Raji (cell line): ENCODE results near the gene PALS2.

Experiments used
- POLR2A ChIP-seq: IDR thresholded peaks from 2 replicates; pipeline ENCODE4 v1.6.1; 2011; ENCODE audit warnings: low read depth, low read length, control low read depth; ENCODE audit not compliant: insufficient read depth

The PALS2 gene

DNA sequence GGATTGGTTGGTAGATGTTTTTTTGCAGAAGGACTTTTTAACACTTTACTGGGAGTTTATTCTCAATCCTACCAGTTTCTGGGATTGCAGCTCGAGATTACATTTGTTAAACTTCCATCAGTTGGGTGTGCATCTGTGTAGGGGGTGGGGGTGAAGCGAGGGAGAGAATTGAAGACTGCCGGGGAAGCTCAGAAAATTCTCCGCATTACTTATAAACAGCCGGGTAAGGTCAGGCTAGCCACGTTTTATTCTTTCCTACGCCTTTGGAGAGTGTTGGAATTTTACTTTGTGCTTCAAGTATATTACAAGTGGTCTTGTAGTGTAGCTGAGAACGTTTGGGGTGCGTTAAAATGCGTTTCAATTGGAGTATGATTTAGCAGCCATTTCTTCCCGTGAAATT, 1.1 kb downstream of the PALS2 start:
- TF ChIP-seq POLR2A, result no peak

DNA sequence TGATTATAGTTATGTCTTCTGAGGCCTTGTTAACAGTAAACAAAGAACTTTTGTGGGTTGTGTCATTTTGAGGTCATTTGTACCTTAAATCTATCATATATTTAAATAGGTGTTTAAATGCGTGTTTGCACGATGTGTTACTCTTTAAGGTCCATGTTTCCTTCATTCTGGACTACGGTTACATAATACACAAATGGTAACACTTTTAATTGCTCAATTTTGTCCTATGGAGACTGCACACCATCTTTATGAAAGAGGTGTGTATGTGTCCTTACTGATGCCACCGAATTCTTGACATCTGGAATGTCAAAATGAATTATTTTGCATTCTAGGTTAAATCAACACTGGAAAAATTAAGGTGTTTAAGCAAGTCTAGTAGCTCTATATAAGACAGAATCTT, 1.7 kb downstream of the PALS2 start:
- no peak for TF ChIP-seq POLR2A

DNA sequence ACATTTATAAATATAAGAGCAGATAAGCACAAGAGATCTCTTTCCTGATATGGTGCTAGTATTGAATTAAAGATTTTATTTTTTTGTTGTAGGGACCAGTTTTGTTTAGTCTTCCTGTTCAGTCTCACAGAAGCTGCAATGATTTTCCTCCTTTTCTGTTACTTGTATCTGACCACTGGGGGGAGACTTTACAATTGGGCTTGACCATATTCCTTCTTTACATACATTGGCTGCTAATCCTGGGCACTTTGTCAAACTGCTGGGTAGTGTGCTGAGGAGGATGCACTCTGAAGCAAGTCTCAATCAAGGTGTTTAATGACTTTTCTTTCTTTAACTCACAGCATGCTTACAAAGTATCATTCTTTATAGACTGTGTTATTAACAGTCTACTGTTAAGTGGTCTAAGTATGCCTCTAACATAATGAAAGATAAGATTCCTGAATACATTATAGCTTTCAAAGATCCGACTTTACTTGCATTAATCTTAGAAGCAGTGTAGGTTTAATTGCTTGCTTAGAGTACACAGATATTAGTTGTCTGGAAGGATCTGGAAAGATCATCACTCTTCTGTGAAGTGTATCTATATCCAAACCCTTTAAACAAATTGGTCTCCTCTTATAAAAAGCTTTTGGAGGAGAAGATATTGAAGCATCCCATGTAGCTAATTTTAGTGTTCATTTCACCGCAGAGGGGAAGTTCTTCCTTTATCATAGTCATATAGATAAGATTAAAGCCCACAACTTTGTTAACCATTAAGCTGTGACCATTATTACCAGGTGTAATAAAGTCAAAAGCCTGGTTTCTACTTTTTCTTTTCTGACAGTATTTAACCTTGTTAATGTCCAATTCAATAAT, 3.1 kb downstream of the PALS2 start:
- TF ChIP-seq POLR2A, result no peak

DNA sequence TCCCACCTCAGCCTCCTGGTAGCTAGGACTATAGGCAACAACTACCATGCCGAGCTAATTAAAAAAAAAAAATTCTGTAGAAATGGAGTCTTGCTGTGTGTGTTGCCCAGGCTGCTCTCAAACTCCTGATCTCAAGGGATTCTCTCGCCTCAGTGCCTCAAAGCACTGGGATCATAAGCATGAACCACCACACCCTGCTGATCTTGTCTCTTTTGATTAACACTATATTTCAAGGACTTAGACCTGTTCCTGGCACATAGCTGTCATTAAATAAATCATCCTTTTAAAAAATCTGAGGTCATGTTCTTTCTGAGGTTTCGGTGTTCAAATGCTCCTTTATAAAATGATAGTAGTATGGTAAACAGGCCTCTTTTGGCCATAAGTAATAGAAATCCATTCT, 4.8 kb downstream of the PALS2 start:
- no peak for TF ChIP-seq POLR2A

DNA sequence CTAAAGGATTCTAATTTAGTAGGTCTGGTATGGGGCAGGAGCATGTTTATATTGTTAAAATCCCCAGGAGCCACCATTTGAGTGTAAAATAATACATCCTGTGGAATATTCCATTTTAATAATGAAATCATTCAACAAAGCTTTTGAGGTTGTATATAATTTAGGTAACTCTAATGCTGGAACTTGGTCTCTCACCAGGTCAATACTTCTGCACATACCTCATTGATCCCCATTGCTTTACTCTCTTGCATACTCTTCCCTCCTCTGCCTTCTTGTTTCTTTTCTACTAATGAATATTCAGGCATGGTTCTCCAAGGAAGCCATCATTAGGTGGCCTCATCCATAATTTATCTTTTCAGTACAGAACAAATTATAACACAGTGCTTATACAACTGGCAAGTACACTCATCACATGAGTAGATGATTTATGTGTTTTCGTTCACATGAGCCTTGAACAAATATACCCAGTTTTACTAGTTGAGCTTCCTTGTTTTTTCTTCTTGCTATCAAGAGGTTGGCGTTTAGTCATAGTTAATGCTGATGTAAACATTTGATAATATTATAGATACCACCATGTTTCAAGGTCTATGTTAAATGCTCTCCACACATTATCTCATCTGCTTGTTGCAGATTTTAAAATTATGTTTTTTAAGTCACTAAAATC, 7.2 kb downstream of the PALS2 start:
- no peak for TF ChIP-seq POLR2A

DNA sequence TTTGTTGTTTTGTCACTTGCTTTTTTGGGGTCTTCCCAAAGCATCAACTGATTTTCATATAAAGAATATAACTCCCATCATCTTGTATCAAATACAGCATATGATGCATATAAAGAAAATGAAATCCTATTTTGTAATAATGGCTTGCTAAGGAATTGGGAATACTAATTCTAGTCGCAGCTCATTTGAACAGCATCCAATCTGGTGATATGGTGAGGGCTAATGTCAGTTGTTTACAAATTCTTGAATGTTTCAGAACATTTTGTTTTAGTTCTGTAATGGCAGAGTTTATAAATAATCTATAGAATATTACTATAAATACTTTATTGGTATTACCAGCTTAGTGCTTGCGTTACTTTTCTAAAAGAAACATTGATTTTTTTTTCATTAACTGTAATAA, 8.9 kb downstream of the PALS2 start:
- TF ChIP-seq POLR2A, result no peak

DNA sequence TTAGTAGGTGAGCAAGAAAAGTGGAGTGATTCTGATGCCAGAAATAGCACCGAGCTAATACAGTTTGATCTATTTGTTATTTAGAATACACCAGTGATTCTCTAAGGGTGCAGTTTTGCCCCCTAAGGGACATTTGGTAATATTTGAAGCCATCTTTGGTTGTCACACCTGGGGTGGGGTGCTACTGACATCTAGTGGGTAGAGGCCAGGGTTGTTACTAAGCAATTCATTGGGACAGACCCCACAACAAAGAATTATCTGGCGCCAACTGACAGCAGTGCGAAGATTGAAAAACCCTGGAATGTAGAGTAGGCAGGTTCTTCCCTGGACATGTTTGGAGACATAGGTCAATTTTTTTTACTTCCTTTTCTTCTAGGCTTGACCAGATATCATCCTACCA, 14.6 kb downstream of the PALS2 start:
- TF ChIP-seq POLR2A, result no peak

DNA sequence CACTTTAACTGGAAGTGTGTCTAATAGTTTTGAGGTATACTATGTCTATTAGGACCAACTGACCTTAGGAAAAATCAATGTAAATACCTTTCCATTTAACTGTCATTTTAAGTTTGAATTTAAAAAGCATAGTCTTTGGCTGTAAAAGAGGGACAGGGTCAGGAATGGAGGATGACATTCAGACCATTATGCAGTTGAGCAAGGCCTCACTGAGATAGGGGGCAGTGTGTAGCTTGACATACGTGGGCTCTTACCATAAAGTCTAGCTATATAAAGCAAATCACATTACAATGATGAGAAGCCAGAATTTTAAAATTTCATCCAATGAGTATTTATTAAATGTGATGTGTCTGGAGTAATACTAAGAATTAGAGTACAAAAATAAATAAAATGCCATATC, 17.9 kb downstream of the PALS2 start:
- TF ChIP-seq POLR2A, result no peak

DNA sequence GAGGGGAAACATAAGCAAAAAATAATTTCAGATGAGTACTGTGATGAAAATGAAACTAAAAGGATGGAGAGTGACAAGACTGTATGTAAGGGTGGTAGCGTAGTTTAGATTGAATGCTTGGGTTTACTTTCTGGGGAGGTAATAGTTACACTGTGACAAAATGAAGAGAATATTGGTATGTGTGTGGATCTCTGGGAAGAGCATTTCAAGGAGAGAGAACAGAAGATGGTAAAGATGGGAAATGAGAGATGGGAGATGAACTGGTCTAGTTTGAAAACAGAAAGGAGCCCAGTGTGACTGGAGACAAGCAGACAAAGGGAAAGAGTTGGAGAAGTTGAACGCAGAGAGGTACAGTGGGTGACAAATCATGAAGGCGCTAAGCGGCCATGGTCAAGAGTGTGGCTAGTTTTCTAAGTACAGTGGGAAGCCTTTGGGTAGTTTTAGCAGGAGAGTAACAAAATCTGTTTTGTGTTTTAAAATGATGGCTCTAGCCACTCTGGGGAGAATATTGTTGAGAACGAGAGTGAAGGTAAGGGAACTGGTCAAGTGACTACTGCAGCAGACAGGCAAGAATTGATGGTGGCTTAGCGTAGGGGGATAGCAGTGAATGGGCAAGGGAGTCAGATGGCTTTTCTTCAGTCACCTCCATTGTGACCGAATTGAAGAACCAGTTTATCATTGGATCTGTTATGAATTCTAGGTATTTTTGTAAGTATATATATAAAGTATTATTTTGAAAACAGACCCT, 22.6 kb downstream of the PALS2 start:
- TF ChIP-seq POLR2A, result no peak

DNA sequence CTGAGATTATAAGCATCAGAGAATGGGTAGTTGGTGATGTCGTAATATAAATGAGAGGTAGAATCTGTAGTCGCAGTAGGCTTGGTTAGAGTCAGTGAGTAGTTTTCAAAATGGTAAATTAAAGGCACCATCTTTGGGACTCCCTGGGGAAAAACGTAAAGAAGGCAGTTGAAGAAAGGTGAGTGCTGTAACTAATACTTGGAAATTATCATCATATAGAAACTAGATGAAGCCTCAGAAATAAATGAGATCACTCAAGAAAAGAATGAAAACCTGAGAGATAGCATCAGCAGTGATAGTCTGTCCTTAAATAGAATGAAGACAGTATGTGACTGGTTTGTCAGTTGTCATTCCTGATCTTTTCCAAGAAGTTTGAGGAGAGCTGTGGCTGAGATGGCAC, 23.8 kb downstream of the PALS2 start:
- TF ChIP-seq POLR2A, result no peak

DNA sequence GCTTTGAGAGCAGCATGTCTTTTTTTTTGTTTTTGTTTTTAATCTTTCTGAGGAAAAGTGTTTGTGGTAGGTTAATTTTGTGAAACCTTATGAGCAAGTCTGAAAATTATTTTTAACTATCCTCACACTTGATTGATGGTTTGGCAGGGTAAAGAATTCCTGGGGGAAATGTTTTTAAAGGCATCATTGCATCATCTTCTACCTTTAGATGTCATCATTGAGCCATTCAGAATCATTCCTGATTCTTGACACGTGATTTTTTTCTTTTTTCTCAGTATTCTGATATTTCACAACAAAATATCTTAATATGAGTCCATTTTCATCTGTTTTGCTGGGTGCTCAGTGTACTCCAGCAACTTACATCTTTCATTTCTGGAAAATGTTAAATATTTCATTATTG, 28.3 kb downstream of the PALS2 start:
- TF ChIP-seq POLR2A, result no peak

DNA sequence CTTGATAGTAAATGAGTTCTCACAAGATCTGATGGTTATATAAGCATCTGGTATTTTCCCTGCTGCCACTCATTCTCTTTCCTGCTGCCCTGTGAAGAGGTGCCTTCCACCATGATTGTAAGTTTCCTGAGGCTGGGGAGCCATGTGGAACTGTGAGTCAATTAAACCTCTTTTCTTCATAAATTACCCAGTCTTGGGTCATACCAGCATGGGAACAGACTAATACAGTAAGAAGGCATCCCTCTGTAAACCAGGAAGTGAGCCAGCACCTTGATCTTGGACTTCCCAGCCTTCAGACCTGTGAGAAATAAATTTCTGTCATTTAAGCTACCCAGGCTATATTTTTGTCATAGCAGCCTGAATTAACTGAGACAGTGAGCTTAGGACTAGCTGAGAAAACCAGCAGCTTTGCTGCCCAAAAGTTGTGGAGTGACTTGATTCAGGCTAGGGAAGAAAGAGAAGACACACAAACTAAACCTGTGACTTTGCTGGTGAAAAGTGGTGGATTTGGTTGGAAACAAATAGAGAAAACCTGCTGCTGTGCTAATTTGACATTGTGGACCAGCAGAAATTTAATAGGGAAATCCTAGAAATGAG, 29.7 kb downstream of the PALS2 start:
- no peak for TF ChIP-seq POLR2A

DNA sequence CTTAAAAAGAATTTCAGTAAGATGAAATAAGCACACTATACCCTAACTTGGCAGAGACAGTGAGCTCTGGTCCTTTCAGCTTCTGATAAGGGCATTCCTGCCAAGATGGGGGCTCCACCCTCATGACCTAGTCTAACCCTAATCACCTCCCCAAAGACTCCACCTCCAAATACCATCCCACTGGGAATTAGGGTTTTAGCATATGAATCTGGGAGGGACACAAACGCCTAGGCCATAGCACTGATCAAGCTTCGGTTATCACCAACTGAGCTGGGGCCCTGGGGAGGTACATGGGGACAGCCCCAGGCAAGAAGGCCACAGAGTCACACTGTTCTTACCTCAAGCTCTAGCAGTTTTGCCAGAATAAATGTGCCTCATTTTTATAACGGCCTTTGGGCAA, 31.4 kb downstream of the PALS2 start:
- no peak for TF ChIP-seq POLR2A

DNA sequence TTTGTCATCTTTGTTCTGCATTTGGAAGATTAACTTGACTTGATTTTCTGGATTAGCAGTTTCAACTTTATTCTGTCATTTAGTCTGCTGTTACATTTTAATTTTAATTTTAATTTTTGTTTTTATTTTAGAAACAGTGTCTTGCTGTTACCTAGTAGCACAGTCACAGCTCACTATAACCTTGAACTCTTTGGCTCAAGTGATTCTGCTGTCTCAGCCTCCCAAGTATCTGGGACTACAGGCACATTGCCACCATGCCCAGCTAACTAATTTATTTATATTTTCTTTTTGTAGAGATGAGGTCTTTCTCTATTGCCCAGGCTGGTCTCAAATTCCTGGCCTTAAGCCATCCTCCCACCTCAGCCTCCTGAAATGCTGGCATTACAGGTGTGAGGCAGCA, 35.3 kb downstream of the PALS2 start:
- TF ChIP-seq POLR2A, result no peak

DNA sequence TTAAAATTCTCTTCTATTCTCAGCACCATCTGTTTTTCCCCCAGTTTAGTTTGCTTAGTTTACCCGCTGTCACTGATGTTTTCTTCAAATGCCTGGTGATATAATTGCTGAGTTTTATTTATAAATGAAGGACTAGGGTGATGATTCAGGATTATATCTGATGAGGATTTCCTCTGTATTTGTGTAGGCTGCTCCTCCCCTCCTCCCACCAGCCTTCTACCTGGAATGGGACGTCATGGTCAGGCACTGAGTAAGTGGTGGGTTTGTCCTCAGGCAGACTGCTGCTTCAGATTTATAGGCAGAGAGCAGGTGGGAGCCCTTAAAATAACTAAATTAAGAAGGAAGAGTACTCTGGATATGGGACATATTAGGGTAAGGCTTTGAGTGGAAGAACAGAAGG, 35.8 kb downstream of the PALS2 start:
- TF ChIP-seq POLR2A, result no peak
